WTC11 (cell line): ENCODE data around the gene AIMP2. TPM values are rescaled to one million over a fixed set of nuclear protein-coding genes. Genes with fewer than 3 reads are reported as not detected.
"Not testable (repeated sequence)": the region's sequence is repeated elsewhere in the genome, so short reads cannot be mapped to it uniquely, and the experiment has no call there.

Experiments
- ATAC-seq: fragments of 200-7000 bp; cut with Tn5 transposase; 2 replicates; pipeline ENCODE4 v1.10.0; 2021; ENCODE audit warnings: mild to moderate bottlenecking, moderate library complexity
- CTCF ChIA-PET: fragments of 300-600 bp; sonication (Branson Sonifier 250); formaldehyde crosslinking; loops from one replicate; lab custom pipeline; 2021; ENCODE audit warnings: antibody characterized with exemption; lab: Charles Lee
- POLR2A ChIA-PET: fragments of 350-600 bp; sonication (Branson Sonifier 250); formaldehyde crosslinking; loops from one replicate; lab custom pipeline; 2021; ENCODE audit warnings: antibody characterized with exemption; lab: Charles Lee
- DNase-seq: peaks from one replicate; pipeline ENCODE4 v3.0.0; 2021; ENCODE audit warnings: low spot score
- H3K27ac Mint-ChIP-seq: 2 replicates; pipeline ENCODE4 v1.8.0; 2021; ENCODE audit warnings: mixed read lengths
- H3K27me3 Mint-ChIP-seq: 2 replicates; pipeline ENCODE4 v1.8.0; 2021; ENCODE audit warnings: low read depth, mild to moderate bottlenecking, moderate library complexity, mixed read lengths
- H3K36me3 Mint-ChIP-seq: 2 replicates; pipeline ENCODE4 v1.8.0; 2021; ENCODE audit warnings: mixed read lengths
- H3K4me1 Mint-ChIP-seq: 2 replicates; pipeline ENCODE4 v1.8.0; 2022; ENCODE audit warnings: mixed read lengths
- H3K4me3 Mint-ChIP-seq: 2 replicates; pipeline ENCODE4 v1.8.0; 2021; ENCODE audit warnings: mild to moderate bottlenecking, moderate library complexity, mixed read lengths
- H3K9me3 Mint-ChIP-seq: 2 replicates; pipeline ENCODE4 v1.8.0; 2021; ENCODE audit warnings: mixed read lengths
- AR ChIP-seq: fragments of 250-450 bp; sonication (Bioruptor Pico); IDR thresholded peaks from 2 replicates; pipeline ENCODE4 v1.9.0; 2021; ENCODE audit warnings: mild to moderate bottlenecking
- ARID4B ChIP-seq: sonication (generic); formaldehyde crosslinking; IDR thresholded peaks from 2 replicates; pipeline ENCODE4 v1.8.0; 2023; ENCODE audit warnings: missing genetic modification reagents, mild to moderate bottlenecking, borderline replicate concordance
- ATF3 ChIP-seq: sonication (generic); formaldehyde crosslinking; conservative IDR thresholded peaks from 2 replicates; pipeline ENCODE4 v1.8.1; 2022; ENCODE audit warnings: mild to moderate bottlenecking, missing genetic modification reagents
- CREM ChIP-seq: sonication (generic); formaldehyde crosslinking; IDR thresholded peaks from 2 replicates; pipeline ENCODE4 v1.8.1; 2022; ENCODE audit warnings: mild to moderate bottlenecking, missing genetic modification reagents, moderate library complexity
- ERG ChIP-seq: fragments of 250-450 bp; sonication (Bioruptor Pico); IDR thresholded peaks from 2 replicates; pipeline ENCODE4 v1.8.0; 2021; ENCODE audit warnings: mild to moderate bottlenecking
- FOXJ3 ChIP-seq: sonication (generic); formaldehyde crosslinking; IDR thresholded peaks from 2 replicates; pipeline ENCODE4 v1.9.0; 2021; ENCODE audit warnings: missing genetic modification reagents, mild to moderate bottlenecking, borderline replicate concordance
- GTF2I ChIP-seq: fragments of 250-450 bp; sonication (Bioruptor Pico); conservative IDR thresholded peaks from 2 replicates; pipeline ENCODE4 v1.4.0; 2021; ENCODE audit warnings: mild to moderate bottlenecking
- JUN ChIP-seq: sonication (generic); formaldehyde crosslinking; IDR thresholded peaks from 2 replicates; pipeline ENCODE4 v1.8.0; 2023; ENCODE audit warnings: mild to moderate bottlenecking, missing genetic modification reagents
- MAX ChIP-seq: sonication (generic); formaldehyde crosslinking; IDR thresholded peaks from 2 replicates; pipeline ENCODE4 v1.8.0; 2022; ENCODE audit warnings: mild to moderate bottlenecking, missing genetic modification reagents
- NFE2L1 ChIP-seq: sonication (generic); formaldehyde crosslinking; IDR thresholded peaks from 2 replicates; pipeline ENCODE4 v1.8.1; 2023; ENCODE audit warnings: missing genetic modification reagents
- NFYB ChIP-seq: sonication (generic); formaldehyde crosslinking; conservative IDR thresholded peaks from 2 replicates; pipeline ENCODE4 v1.8.0; 2022; ENCODE audit warnings: low read depth, missing genetic modification reagents
- SMAD3 ChIP-seq: sonication (generic); formaldehyde crosslinking; IDR thresholded peaks from 2 replicates; pipeline ENCODE4 v1.8.0; 2022; ENCODE audit warnings: missing genetic modification reagents, mild to moderate bottlenecking, borderline replicate concordance
- STAT6 ChIP-seq: sonication (generic); formaldehyde crosslinking; conservative IDR thresholded peaks from 2 replicates; pipeline ENCODE4 v1.8.1; 2023; ENCODE audit warnings: mild to moderate bottlenecking, low read depth, missing genetic modification reagents, moderate library complexity
- TEAD4 ChIP-seq: sonication (generic); formaldehyde crosslinking; IDR thresholded peaks from 2 replicates; pipeline ENCODE4 v1.8.0; 2022; ENCODE audit warnings: mild to moderate bottlenecking, missing genetic modification reagents
- TP53 ChIP-seq: sonication (generic); formaldehyde crosslinking; IDR thresholded peaks from 2 replicates; pipeline ENCODE4 v1.8.1; 2023; ENCODE audit warnings: mild to moderate bottlenecking, missing genetic modification reagents
- ZNF263 ChIP-seq: sonication (generic); formaldehyde crosslinking; IDR thresholded peaks from 2 replicates; pipeline ENCODE4 v1.8.1; 2022; ENCODE audit warnings: low read depth, mild to moderate bottlenecking, moderate library complexity, missing genetic modification reagents
- ZNF317 ChIP-seq: sonication (generic); formaldehyde crosslinking; IDR thresholded peaks from 2 replicates; pipeline ENCODE4 v1.8.1; 2023; ENCODE audit warnings: low read depth, mild to moderate bottlenecking, moderate library complexity, missing genetic modification reagents, borderline replicate concordance
- total RNA-seq: library from RNA; stranded (reverse); gene quantifications from 3 replicates; pipeline ENCODE4 v1.2.3, GENCODE V29; 2021

AIMP2 gene
- total RNA-seq, 1 experiment from 2014 or later: 63.2 TPM

GRCh38 chr7:6057316-6058129, 48.5 kb downstream of the AIMP2 start:
- Mint-ChIP-seq H3K27me3 (no peaks in the 10 kb centered on the region), H3K36me3 (peaks cover 13% of the 10 kb centered on the region), H3K4me1 (peaks cover 15% of the 10 kb centered on the region)
- POLR2A ChIA-PET: no interaction called here
- TF ChIP-seq ZNF263 (CRISPR knock-in tag): no peak
- no peak for TF ChIP-seq ZNF317 (CRISPR knock-in tag)
- TF ChIP-seq FOXJ3 (CRISPR knock-in tag): no peak
- TF ChIP-seq ATF3: no peak
- no peak for TF ChIP-seq AR (CRISPR knock-in tag)
- no peak for TF ChIP-seq GTF2I (CRISPR knock-in tag)
- TF ChIP-seq MAX (CRISPR knock-in tag): no peak
- no peak for TF ChIP-seq JUN (CRISPR knock-in tag)
- TF ChIP-seq ERG (CRISPR knock-in tag): no peak
- no peak for TF ChIP-seq TP53
- TF ChIP-seq NFYB (CRISPR knock-in tag): no peak
- no peak for TF ChIP-seq CREM (CRISPR knock-in tag)
- TF ChIP-seq TEAD4 (CRISPR knock-in tag): no peak
- TF ChIP-seq, all 79 proteins: peak for 0
- Mint-ChIP-seq H3K27ac (peak overlapping the region; percentile 90), H3K4me3 (peak overlapping the region; percentile 98), H3K9me3 (no peaks in the 10 kb centered on the region)
- DNase-seq: no peak
- no peak for ATAC-seq
- CTCF ChIA-PET: interaction anchor here (0.6 to 1.2 kb wide), 4 partner anchors 45 to 266 kb away, joined by 3 read pairs; no protein-coding TSS in a partner anchor

- H3K36me3 Mint-ChIP-seq, H3K4me3 Mint-ChIP-seq, ATAC-seq, DNase-seq, H3K27ac Mint-ChIP-seq, H3K9me3 Mint-ChIP-seq, H3K27me3 Mint-ChIP-seq, CTCF ChIA-PET, POLR2A ChIA-PET: not testable (repeated sequence)
- H3K4me1 Mint-ChIP-seq: peaks cover 15% of the 10 kb centered on the region
Observed at GRCh38 chr7:6059941-6060340, 50.9 kb downstream of the AIMP2 start.

- Mint-ChIP-seq H3K27ac (no peak overlapping the region), H3K4me3 (no peak overlapping the region), H3K9me3 (no peaks in the 10 kb centered on the region), H3K36me3 (no peaks in the 10 kb centered on the region), H3K4me1 (no peaks in the 10 kb centered on the region), H3K27me3 (no peaks in the 10 kb centered on the region)
- ChIA-PET CTCF (no interaction called here), POLR2A (no interaction called here)
- DNase-seq (no peak), ATAC-seq (no peak)
- TF ChIP-seq STAT6 (CRISPR knock-in tag) (no peak), NFE2L1 (CRISPR knock-in tag) (no peak), ARID4B (CRISPR knock-in tag) (no peak), ERG (CRISPR knock-in tag) (no peak), SMAD3 (CRISPR knock-in tag) (no peak)
Observed at GRCh38 chr7:6071406-6071805, 62.3 kb downstream of the AIMP2 start.
